ENCODE measurements around the gene DEFB114.

Gene DEFB114

DNA sequence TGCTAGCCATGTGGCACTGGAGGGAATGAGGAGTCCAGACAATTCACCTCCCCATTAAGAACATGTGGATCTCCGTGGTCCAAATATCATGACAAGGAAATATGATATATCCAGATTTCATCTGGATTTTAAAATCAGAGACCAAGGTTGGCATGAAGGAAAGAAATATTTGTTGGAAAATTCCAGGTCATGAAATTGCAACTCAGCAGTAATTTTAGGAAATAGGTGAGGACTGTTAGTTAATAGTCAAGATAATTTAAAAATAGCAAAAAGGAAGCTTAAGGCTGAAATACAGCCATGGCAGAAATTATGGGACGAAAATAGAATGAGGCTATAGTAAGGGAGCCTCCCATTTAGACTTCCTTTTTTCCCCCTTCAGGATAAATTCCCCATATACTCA, 26.9 kb downstream of the DEFB114 start:
- DNase-seq (ENCODE audit: low read depth in 2 of 2), result no peak

DNA sequence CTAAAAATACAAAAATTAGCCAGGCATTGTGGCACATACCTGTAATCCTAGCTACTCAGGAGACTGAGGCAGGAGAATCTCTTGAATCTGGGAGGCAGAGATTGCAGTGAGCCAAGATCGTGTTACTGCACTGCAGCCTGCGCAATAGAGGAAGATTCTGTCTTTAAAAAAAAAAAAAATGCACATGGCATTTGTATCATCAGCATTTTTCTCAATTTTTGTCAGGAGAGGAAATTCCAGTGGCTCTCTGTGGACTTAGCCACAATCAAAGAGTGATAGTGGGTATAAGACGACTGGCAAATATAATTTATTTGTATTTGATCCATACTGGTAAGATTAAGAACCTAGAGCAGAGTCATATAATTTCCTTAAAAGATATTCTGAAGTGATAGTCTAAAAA, 28.6 kb downstream of the DEFB114 start:
- DNase-seq (ENCODE audit: low read depth in 2 of 2), result no peak

DNA sequence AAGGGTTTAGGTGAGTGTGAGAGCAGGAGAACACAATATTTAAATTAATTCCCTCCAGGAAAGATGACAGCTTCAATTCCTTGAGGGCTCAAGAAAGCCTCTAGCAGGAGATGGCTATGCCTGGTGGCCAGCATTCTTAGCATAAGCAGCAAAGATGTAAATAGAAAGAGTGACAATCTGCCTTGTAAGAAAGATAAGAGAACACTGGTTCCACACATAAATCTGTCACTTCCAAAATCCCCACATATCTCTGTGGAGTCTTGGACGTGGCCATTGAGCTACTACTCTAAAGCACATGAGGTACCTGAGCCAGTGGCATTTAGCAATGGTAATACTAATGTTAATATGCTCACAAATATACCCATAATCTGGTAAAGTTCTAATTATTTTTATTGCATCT, 29.2 kb downstream of the DEFB114 start:
- DNase-seq (ENCODE audit: low read depth in 2 of 2), result no peak

DNA sequence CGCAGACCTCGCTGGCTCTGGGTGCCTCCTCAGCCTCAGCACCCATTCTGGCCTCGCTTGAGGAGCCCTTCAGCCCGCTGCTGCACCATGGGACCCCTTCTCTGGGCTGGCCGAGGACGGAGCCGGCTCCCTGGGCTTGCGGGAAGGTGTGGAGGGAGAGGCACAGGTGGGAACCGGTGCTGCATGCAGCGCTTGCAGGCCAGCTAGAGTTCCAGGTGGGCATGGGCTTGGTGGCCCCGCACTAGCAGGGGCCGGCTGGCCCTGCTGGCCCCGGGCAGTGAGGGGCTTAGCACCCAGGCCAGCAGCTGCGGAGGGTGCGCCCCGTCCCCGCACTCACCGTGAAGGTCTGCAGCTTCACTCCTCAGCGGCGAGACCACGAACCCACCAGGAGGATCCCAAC, 30.4 kb downstream of the DEFB114 start:
- DNase-seq (ENCODE audit: low read depth in 2 of 2), result no peak

DNA sequence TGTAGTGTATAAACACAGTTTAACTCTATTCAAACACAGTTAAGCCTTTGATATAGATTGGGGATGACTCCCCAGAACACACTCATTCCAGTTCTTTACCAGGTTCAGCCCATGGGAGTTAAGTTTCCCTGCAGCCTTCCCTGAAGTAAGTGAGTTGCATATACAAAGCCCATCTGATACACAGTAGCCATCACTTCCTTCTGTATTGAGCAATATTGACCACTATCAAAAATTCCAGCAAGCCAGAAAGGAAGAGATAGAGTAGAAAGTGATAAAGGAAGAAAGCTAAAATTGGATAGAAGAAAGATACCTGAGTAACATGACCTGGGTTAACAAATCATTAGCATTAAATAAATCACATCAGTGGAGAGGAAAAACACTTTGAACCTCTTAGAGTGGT, 34.6 kb downstream of the DEFB114 start:
- DNase-seq (ENCODE audit: low read depth in 2 of 2), result no peak

DNA sequence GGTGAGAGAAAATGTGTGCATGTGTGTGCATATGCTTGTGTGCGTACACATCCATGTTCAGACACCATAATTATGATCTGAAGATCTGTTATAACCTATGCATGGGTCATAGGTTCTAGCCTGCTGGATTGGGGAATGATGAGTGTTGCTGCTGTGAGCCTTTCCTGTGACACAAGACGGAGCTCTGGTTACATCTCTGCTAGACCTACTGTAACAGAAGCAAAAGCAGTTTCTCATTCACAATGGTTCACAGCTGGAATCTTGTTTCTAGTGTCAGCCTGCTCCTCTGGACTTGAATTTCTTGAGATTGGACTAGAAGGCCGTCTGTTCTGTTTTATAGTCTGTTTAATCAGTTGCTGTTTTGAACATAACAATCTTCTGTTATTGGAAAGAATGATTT, 40.1 kb downstream of the DEFB114 start:
- no peak for DNase-seq (ENCODE audit: low read depth in 2 of 2)

DNA sequence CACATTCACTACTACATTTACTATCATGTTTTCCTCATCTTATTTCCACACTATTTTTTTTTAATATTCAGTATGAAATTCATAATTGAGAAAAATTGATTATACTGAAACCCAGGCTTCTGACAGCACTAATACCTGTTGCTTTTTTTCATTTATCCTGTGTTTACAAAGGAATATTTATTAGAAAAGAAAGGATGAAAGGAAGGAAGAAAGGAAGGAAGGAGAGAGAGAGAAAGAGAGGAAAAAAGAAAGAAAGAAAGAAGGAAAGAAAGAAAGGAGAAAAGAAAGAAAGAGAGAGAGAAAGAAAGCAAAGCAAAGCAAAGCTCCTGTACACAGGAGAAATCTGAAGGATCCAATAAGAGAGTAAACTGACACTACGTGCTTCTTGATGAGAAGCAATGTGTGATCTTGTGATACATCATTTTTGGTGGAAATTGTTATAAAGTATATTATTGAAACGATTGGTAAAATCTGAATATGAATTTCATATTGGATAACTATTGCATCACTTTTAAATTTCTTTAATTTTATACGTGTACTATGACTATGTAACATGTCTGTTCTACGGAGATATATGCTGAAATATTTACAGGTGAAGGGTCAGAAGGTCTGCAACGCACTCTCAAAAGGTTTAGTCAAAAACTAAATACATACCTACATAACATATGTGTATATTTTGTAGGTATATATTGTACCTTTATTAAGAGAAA, 43.9 kb downstream of the DEFB114 start:
- no peak for DNase-seq (ENCODE audit: low read depth in 2 of 2)

DNA sequence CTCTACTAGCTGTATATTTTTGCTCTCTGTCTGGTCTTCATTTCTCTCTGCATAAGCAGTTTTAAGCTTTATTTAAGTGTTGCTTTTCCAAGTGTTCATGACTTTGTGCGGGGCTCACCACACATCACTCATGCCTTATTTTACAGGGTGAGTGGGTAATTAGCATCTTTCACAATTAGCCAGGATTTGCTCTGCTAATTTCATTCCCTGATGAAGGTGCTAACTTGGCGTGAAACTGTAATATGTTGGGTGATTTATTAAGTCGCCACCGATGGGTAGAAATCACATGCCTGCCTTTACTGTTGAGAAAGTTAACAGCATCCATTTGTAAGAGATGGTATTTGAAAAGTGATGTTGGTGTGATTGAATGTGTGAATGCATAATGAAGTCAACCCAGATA, 44.7 kb downstream of the DEFB114 start:
- no peak for DNase-seq (ENCODE audit: low read depth in 2 of 2)

DNA sequence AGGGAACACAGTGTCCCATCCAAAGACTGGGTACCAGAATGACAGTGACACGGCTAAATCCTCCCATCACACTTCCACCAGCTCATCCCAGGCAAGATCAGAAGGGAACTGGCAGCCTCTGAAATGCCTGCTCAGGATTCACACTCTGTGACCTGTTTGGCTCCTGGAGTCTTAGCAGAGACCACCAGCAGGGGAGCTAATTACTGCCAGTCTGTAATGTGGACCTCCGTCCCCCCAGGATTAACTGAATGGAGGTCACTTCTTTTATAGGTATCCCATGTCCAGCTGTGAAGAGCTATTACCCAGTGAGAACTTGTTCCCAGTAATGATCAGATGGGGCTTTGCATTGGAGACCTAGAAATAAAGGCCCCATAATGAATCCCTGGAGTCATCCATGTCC, 45.2 kb downstream of the DEFB114 start:
- no peak for DNase-seq (ENCODE audit: low read depth in 2 of 2)

DNA sequence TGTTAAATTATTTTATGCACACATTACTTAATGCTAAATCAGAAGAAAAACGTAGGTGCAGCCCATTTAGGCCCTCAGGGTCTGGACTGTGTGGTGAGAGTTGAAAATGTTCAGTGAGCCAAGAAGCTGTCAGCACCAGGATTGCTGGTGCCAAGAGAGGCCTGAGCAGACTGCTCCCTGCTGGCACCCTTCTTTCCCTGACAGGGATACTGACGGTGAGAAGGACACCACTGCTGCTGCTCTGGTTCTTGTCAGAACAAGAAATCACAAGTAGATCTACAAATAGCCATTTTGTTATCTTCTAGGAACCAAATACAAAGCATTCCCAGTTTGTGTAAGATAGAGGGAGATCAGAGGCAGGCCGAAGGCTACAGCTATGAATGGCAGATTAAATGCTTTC, 48.9 kb downstream of the DEFB114 start:
- DNase-seq (ENCODE audit: low read depth in 2 of 2), result no peak

DNA sequence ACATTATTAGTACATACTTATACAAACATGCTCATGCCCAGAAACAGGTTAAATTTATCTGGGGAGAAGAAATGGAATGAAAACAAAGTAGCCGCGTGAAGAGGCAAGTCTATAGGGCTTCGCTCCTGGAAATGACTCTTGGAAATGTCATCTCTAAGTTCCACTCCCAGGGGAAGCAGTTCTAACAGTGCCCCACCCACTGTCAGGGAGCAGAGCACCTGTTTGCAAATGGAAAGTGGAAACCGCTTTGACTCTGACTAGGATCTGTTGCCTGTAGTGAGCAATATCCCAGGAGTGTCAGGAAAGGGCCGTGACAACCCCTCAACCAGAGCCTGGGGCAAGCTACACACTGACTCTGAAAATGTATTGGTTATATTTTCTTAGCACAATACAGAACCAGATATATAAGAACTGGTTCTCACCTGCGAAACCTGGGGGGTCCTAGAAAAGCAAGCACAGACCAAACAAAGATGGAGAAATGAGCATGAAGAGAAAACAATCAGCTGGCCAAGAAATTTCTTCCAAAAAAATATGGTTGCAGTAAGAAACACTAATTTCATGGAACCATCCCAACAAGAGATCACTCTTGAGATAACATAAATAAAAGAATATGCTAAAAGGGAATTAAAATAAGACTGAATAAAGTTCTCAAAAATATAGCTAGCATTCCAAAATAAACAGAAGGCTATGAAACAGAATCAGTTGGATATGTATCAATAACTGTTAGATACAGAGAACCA, 50.2 kb downstream of the DEFB114 start:
- DNase-seq (ENCODE audit: low read depth in 2 of 2), result no peak

DNA sequence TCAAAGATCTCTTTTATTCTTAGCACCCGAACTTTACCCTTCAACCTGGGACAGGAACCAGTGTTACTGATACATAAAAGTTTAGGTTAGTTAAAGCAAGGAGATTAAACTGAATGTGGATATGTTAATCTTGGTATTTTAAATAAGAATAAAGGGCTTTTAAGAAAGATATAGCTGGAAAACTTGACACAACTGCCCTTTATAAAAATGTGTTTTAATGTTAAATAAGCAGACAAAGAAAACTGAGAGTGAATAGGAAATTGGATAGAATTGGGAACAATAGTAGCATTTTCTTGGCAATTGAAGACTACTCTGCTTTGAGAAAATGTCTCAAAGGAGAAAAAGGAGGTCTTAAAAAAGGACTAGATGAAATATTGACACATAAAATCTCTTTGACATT, 51.8 kb downstream of the DEFB114 start:
- DNase-seq (ENCODE audit: low read depth in 2 of 2), result no peak

DNA sequence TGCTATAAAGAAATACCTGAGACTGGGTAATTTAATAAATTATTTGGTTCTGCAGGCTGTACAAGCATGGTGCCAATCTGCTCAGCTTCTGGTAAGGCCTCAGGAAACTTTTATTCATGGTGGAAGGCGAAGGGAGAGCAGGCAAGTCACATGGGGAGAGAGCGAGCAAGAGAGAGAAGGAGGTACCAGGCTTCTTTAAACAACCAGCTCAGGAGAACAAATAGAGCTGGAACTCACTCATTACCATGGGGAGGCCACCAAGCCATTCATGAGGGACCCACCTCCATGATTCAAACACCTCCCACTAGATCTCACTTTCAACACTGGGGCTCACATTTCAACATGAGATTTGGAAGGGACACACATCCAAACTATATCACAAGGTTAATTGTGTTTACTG, 52.7 kb downstream of the DEFB114 start:
- DNase-seq (ENCODE audit: low read depth in 2 of 2), result no peak

Measured in stimulated activated CD4-positive, alpha-beta T cell treated with anti-CD3 and anti-CD28 coated beads, Interleukin-15, amount 100 ng/mL, for 48 hours (primary cell).